Adipocyte (in vitro differentiated cells): ENCODE measurements around the gene ITGBL1.

Source experiments
- DNase-seq: peaks from one replicate; pipeline ENCODE4 v3.0.0-alpha.2; 2015; ENCODE audit warnings: low read depth
- H3K27me3 ChIP-seq: replicated peaks from 2 replicates; pipeline ENCODE4 v1.7.0; 2013; ENCODE audit warnings: mild to moderate bottlenecking, low read length, moderate library complexity; ENCODE audit not compliant: control insufficient read depth, insufficient read depth
- H3K36me3 ChIP-seq: 2 replicates; pipeline ENCODE4 v1.7.0; 2013; ENCODE audit warnings: low read length, mild to moderate bottlenecking, moderate library complexity; ENCODE audit not compliant: control insufficient read depth, insufficient read depth, severe bottlenecking
- H3K4me1 ChIP-seq: 2 replicates; pipeline ENCODE4 v1.7.0; 2013; ENCODE audit warnings: mild to moderate bottlenecking, low read length, moderate library complexity; ENCODE audit not compliant: control insufficient read depth, insufficient read depth
- H3K4me3 ChIP-seq: 2 replicates; pipeline ENCODE4 v1.7.0; 2013; ENCODE audit warnings: mild to moderate bottlenecking, low read length, moderate library complexity
- H3K9ac ChIP-seq: 2 replicates; pipeline ENCODE4 v1.7.0; 2013; ENCODE audit warnings: mild to moderate bottlenecking, low read length, moderate library complexity
- H3K9me3 ChIP-seq: 2 replicates; pipeline ENCODE4 v1.7.0; 2013; ENCODE audit warnings: mild to moderate bottlenecking, low read length, moderate library complexity; ENCODE audit not compliant: control insufficient read depth

ITGBL1 gene

GRCh38 chr13:101514100-101514499 lies 61.6 kb downstream of the ITGBL1 start:
- H3K9ac ChIP-seq, result peak overlapping the region; percentile 19
- no peaks in the 10 kb centered on the region for H3K36me3 ChIP-seq
- peaks cover 41% of the 10 kb centered on the region for H3K4me1 ChIP-seq
- H3K4me3 ChIP-seq, result no peak overlapping the region
- H3K9me3 ChIP-seq, result no peaks in the 10 kb centered on the region
- no peaks in the 10 kb centered on the region for H3K27me3 ChIP-seq
- peak; percentile 64 for DNase-seq

DNA sequence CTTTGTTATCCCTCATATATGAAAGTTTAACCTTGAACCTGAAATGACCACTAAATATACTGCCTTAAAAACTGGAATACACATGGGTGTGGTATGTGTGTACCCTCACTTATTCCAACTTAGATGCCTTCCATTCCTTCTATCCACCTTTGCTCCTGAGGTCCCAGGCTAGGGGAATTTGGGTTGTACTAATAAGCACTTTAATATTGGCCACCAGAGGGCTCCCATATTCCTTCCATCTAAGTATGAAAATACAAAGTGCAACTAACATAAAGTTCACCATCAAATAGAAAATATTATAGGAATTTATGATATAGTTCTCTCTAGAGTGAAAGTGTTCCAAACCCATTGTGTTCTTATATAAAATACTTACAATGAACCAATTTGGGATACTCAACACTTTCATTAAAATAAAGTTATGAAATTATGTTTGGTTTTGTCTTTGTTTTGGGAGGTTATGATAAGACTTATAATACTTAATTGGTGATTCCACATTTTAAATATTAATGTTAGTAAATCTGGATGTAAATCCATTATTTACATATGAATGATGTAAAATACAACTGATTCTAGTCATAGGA lies 62.3 kb downstream of the ITGBL1 start:
- Histone ChIP-seq H3K4me3 (no peak overlapping the region), H3K9me3 (no peaks in the 10 kb centered on the region), H3K36me3 (no peaks in the 10 kb centered on the region), H3K9ac (peak overlapping the region; percentile 19), H3K27me3 (no peaks in the 10 kb centered on the region), H3K4me1 (peaks cover 41% of the 10 kb centered on the region)
- peak; percentile 86 for DNase-seq

DNA sequence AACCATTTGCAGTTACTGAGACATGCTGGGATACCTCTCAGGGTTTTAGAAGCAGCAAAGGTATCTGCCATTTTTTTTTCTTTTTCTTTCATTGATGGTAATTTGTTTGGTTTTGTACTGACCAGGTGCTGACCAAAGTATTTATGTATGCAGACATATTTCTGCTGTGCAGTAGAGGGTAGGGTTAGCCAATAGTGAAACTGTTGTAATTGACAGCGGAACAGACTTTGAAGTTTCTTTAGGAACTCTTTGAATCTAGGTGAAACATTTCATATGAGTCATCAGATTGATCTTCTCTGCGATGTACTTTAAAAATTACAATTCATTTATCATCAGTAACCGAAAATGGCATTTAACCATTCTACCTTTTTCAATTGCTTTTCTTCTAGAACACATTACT lies 63.0 kb downstream of the ITGBL1 start:
- no peak overlapping the region for H3K4me3 ChIP-seq
- no peak for DNase-seq
- H3K36me3 ChIP-seq, result no peaks in the 10 kb centered on the region
- peaks cover 41% of the 10 kb centered on the region for H3K4me1 ChIP-seq
- no peak overlapping the region for H3K9ac ChIP-seq
- H3K27me3 ChIP-seq, result no peaks in the 10 kb centered on the region
- H3K9me3 ChIP-seq, result no peaks in the 10 kb centered on the region

GRCh38 chr13:101516262-101516661 lies 63.8 kb downstream of the ITGBL1 start:
- Histone ChIP-seq H3K4me3 (no peak overlapping the region), H3K9ac (no peak overlapping the region), H3K9me3 (no peaks in the 10 kb centered on the region), H3K36me3 (no peaks in the 10 kb centered on the region), H3K27me3 (no peaks in the 10 kb centered on the region), H3K4me1 (peaks cover 41% of the 10 kb centered on the region)
- DNase-seq, result peak; percentile 50

GRCh38 chr13:101520672-101521071 lies 68.2 kb downstream of the ITGBL1 start:
- DNase-seq, result no peak

DNA sequence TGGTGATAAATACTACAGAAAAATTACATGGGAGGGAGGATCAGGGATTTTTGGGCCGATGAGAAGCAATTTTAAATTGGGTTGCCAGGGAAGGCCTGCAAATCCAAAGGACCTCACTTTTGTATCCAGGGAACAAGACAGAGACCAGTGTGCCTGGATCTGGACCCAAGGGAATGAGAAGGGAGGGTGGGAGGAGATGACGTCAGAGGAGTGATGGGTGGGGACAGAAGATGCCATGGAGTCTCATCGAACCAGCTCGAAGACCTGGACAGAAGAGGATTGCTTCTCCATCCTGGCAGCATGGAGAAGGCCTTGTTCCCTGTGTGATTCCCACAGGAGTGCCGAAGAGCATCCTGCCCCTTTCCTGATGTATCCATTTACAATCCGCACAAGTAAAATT lies 68.9 kb downstream of the ITGBL1 start:
- Histone ChIP-seq H3K9ac (no peak overlapping the region), H3K36me3 (no peaks in the 10 kb centered on the region), H3K4me1 (peaks cover 9% of the 10 kb centered on the region), H3K27me3 (no peaks in the 10 kb centered on the region), H3K9me3 (no peaks in the 10 kb centered on the region), H3K4me3 (no peak overlapping the region)
- DNase-seq, result no peak

More at GRCh38 chr13:101520672-101521071, 68.2 kb downstream of the ITGBL1 start:
- H3K27me3 ChIP-seq, result no peaks in the 10 kb centered on the region
- no peak overlapping the region for H3K9ac ChIP-seq
- H3K9me3 ChIP-seq, result no peaks in the 10 kb centered on the region
- no peaks in the 10 kb centered on the region for H3K36me3 ChIP-seq
- H3K4me3 ChIP-seq, result no peak overlapping the region
- peaks cover 14% of the 10 kb centered on the region for H3K4me1 ChIP-seq

GRCh38 chr13:101522607-101523006 lies 70.1 kb downstream of the ITGBL1 start:
- Histone ChIP-seq H3K4me1 (peaks cover 9% of the 10 kb centered on the region), H3K36me3 (no peaks in the 10 kb centered on the region), H3K4me3 (no peak overlapping the region), H3K27me3 (no peaks in the 10 kb centered on the region), H3K9me3 (no peaks in the 10 kb centered on the region), H3K9ac (no peak overlapping the region)
- no peak for DNase-seq

DNA sequence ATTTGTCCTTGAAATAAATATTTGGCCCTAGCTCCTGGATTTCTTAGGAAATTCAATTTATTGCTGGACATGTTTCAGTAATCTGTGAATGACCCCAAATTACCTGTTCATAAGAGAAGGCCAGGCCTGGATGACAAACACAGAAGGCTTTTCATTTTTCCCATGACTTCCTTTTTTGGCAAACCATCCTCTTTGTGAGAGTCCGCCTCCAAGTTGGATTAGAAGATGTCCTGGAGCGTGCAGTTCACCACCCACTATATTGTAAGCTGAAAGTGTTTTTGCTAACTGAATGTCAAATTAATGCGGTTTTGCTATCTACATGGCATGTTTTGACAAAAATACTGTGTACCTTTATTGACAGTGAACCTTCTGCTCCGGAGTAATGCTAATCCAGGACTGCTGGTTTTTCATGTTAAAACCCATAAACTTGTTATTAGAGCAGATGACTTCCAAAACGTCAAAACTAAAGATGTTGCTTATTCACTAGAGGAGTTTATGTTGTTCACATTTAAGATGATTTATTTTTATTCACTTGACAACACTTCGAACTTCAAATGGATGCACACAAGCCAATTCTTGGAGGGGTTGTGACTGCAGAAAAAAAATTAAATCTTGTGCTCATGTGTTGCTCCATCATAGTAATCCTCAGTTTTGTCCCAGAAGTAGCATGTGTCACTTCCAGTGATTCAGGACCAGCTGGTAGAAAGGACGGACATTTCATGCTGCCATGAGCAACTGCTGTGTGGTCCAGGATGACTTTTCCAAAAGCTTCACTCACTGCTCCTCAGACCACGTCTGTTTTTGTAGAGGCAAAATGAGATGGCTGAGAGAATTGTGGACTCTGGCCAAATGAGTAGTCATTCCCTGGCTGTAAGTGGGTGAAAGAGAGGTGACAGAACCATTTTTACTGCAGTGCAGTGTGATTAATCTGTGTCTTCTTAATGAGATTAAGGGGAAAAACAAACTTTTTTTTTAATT lies 71.0 kb downstream of the ITGBL1 start:
- peak; percentile 52 for DNase-seq

DNA sequence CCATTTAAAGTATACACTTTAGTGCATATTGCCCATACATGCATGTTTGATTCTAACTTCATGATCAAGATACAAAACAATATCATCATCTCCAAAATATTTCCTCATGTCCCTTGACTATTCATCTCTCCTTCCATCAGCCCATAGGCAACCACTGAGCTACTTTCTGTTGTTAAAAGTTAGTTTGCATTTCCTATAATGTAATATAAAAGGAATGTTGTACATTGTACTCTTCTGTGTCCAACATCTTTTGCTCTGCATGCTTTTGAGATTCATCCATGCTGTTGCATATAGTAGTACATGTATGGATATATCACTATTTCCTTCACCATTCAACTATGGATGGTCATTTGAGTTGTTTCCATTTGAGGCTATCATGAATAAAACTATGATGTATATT lies 74.7 kb downstream of the ITGBL1 start:
- H3K4me3 ChIP-seq, result no peak overlapping the region
- no peaks in the 10 kb centered on the region for H3K36me3 ChIP-seq
- no peaks in the 10 kb centered on the region for H3K27me3 ChIP-seq
- H3K9ac ChIP-seq, result no peak overlapping the region
- H3K4me1 ChIP-seq, result peaks cover 36% of the 10 kb centered on the region
- DNase-seq, result no peak
- H3K9me3 ChIP-seq, result no peaks in the 10 kb centered on the region

More for the DNA sequence above, 71.0 kb downstream of the ITGBL1 start:
- Histone ChIP-seq H3K9me3 (no peaks in the 10 kb centered on the region), H3K4me1 (peaks cover 9% of the 10 kb centered on the region), H3K36me3 (no peaks in the 10 kb centered on the region), H3K4me3 (no peak overlapping the region), H3K27me3 (no peaks in the 10 kb centered on the region), H3K9ac (no peak overlapping the region)

DNA sequence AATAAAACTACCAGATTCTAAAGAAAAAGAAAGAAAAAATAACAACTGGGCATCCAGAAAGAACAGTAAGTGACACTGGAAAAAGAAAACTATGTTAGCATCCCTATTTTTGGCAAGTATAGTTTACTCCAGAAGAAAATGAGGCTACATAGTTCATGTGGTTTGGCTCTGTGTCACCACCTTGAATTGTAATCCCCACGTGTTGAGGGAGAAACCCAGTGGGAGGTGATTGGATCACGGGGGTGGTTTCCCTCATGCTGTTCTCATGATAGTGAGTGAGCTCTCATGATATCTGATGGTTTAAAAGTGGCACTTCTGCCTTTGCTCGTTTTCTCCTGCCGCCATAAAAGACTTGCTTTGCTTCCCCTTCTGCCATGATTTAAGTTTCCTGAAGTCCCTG lies 76.9 kb downstream of the ITGBL1 start:
- Histone ChIP-seq H3K36me3 (no peaks in the 10 kb centered on the region), H3K9ac (peak overlapping the region; percentile 52), H3K4me3 (peak overlapping the region; percentile 66), H3K4me1 (peaks cover 50% of the 10 kb centered on the region), H3K27me3 (no peaks in the 10 kb centered on the region), H3K9me3 (no peaks in the 10 kb centered on the region)
- DNase-seq, result peak; percentile 59

DNA sequence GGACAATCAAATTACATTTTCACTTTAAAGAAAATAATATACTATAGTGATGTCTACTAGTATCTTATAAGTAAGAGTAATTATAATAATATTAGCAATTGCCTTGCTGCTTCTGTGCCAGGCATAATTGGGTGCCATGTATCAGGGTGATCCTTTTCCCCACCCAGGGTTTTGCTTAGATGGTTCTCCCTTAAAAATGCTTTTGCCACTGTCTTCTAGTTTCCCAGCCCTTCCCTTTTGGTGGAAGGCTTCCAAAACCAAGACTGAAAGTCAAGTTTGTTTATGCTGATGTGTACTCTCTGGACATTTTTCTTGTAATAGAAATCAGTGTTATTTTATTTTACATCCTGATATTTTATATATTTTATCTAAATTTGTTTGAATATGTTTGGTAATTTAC lies 77.8 kb downstream of the ITGBL1 start:
- peak; percentile 68 for DNase-seq

More for the DNA sequence above, 77.8 kb downstream of the ITGBL1 start:
- Histone ChIP-seq H3K36me3 (no peaks in the 10 kb centered on the region), H3K27me3 (no peaks in the 10 kb centered on the region), H3K4me3 (peak overlapping the region; percentile 74), H3K9me3 (no peaks in the 10 kb centered on the region), H3K4me1 (peaks cover 59% of the 10 kb centered on the region), H3K9ac (peak overlapping the region; percentile 52)
